GM18517 (cell line): ENCODE results near the gene SLC52A1.

Source experiments
- ATAC-seq: cut with Tn5 transposase; IDR thresholded peaks from one replicate; pipeline ENCODE4 v1.9.1; 2021; ENCODE audit warnings: mild to moderate bottlenecking, moderate library complexity; ENCODE audit not compliant: unreplicated experiment

Gene SLC52A1

DNA sequence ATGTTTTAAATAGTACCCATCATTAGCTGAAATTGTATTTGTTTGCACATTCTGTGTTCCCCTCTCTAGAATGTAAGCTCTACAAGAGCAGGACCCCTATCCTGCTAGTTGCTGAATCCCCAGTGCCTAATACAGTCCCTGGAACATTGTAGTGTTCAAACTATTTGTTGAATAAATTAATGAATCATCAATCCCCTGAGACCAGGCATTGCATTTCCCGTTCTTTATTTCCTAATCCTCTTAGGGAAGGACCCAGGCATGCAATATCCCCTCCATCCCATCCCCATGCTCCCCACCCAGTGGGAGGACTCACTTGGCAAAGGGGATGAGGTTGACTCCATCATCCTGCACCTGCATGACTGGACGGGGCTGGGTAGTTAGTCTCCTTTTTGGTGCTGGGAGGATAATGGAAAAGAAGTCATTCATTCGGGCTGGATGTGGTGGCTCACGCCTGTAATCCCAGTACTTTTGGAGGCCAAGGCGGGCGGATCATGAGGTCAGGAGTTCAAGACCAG is 41.1 kb downstream of the SLC52A1 start:
- ATAC-seq: no peak

DNA sequence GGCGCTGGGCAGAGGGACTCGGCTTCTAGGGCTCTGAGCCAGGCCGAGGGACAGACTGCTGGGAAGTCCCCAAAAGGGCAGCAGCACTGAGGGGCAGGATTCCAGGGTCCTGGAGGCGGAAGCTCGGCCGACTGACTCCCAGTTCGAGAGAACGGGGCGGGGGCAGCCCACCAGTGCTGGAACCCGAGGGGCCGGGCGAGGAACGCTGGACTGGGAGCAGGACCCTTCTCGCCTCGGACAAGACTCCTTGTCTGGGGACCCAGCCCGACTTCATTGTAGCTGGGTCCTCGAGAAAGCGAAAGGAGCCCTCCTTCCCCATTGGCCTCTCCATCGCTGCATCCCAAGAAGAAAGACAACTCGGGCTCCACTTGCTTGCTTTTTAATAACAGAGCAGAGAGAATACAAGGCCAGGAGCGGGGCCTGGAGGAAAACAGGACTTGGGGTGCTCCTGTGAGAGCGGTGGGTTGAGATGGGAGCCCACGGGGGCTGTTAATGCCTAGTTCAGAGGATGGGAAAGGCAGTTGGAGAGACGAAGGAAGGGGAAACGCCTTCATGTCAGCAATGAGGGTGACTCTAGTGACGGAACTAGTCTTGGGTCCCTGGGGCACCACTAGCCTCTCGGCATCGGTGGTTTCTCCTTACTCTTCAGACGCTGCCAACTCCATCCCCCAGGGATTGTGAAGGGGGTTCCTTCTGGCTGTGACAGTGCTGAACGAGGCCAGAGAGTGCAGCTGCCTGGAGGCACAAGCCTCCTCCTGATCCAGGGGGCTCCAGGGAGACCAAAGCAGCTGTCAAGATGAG is 47.3 kb downstream of the SLC52A1 start:
- ATAC-seq: no peak

DNA sequence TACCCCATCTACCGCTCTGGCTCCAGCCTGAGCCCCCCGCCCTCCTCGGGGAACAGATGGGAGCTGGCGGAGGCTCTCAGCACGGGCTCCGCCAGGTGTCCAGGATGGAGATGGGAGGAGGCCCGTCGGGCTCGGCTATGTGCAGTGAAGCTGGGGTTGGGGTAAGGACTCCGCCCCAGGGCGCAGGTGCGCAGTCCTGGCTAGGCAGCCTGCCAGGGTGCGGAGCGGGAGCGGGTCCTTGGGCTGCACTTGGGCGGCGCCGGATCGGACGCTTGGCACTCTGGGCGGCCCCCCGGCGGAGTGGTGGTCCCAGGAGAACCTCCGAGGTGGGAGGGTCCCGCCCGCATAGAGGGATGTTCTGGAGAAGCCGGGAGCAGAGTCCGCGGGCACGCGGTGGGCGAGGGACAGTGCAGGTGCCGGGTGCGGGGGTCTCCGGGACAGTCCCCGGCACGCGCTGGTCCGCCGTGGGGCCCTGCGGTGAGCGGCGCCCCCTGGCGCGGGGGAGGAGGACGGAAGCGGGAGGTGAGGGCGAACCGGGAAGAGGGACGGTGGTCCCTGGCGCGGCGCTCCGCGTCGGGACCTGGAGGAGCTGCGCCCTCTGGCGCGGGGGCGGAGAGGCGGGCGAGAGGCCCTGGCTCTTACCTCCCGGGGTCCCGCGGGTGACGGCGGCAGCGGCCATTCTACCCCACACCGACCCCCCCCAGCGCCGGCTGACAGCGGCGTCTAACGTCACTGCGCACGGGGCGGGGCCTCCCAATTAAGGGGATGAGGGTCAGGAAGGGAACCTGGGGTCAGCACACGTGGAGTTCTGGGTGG is 48.1 kb downstream of the SLC52A1 start, which contains the start of gene CAMTA2:
TSS of gene CAMTA2 (minus strand) at position 725 of the 816 bp plus-strand sequence. CDS start 1,453 bp downstream, outside the sequence.
- peak; percentile 69 for ATAC-seq

DNA sequence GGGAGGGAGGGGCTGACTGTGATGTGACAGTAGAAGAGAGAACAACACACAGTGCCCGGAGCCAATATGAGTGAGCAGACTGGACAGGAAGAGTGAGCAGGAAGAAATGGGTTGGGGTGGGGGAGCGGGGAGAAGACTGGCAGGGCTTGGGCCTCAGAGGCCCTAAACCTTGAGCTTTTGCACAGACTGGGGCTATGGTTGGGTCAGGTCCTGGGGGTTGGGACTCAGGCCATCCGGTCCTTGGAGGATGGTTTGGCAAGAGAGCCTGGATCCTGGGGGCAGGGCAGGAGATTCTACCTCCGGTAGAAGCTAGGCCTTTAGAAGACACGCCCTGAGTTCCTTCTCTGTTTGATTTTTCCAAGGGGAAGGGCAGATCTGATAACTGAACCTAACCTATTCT is 48.8 kb downstream of the SLC52A1 start:
- no peak for ATAC-seq
